Ishikawa (cell line): ENCODE results near the gene ZNF441.

Experiments used
- CEBPB ChIP-seq: IDR thresholded peaks from 2 replicates; pipeline ENCODE4 v1.6.1; 2012
- CREB1 ChIP-seq: IDR thresholded peaks from 2 replicates; pipeline ENCODE4 v1.6.1; 2012; ENCODE audit warnings: low read depth
- MAX ChIP-seq: IDR thresholded peaks from 2 replicates; pipeline ENCODE4 v1.6.1; 2012
- REST ChIP-seq: IDR thresholded peaks from 2 replicates; pipeline ENCODE4 v1.6.1; 2012; ENCODE audit warnings: low read depth, mild to moderate bottlenecking
- TEAD4 ChIP-seq: IDR thresholded peaks from 2 replicates; pipeline ENCODE4 v1.6.1; 2012

- TF ChIP-seq TEAD4 (no peak), CEBPB (no peak), CREB1 (no peak), MAX (no peak), REST (no peak)
Measured at GRCh38 chr19:11756965-11757364, 9.8 kb upstream of the ZNF441 start.
